Mesendoderm (in vitro differentiated cells): ENCODE measurements around the gene SMC1B.
"Not testable (repeated sequence)": the region's sequence is repeated elsewhere in the genome, so short reads cannot be mapped to it uniquely, and the experiment has no call there.

Source experiments
- DNase-seq: peaks from one replicate; pipeline ENCODE4 v3.0.0; 2013
- H2AK5ac ChIP-seq: 2 replicates; pipeline ENCODE4 v1.6.1; 2013; ENCODE audit warnings: low read length, inconsistent platforms
- H2BK120ac ChIP-seq: 2 replicates; pipeline ENCODE4 v1.6.1; 2013; ENCODE audit warnings: low read depth, mild to moderate bottlenecking, low read length, moderate library complexity, mixed read lengths
- H2BK15ac ChIP-seq: replicated peaks from 2 replicates; pipeline ENCODE4 v1.6.1; 2013; ENCODE audit warnings: low read depth, mild to moderate bottlenecking, moderate library complexity
- H2BK5ac ChIP-seq: 2 replicates; pipeline ENCODE4 v1.6.1; 2013; ENCODE audit warnings: low read length, inconsistent platforms
- H3K18ac ChIP-seq: 2 replicates; pipeline ENCODE4 v1.6.1; 2013; ENCODE audit warnings: mild to moderate bottlenecking, low read length, mixed read lengths
- H3K23ac ChIP-seq: one replicate; pipeline ENCODE4 v1.6.1; 2013; ENCODE audit warnings: low read length
- H3K27ac ChIP-seq: 2 replicates; pipeline ENCODE4 v1.5.1; 2013; ENCODE audit warnings: low read depth, mild to moderate bottlenecking, inconsistent platforms, low read length, moderate library complexity
- H3K27me3 ChIP-seq: 2 replicates; pipeline ENCODE4 v1.6.1; 2013; ENCODE audit warnings: low read length, control low read depth, mild to moderate bottlenecking, inconsistent platforms; ENCODE audit not compliant: insufficient read depth, poor library complexity
- H3K36me3 ChIP-seq: 2 replicates; pipeline ENCODE4 v1.6.1; 2013; ENCODE audit warnings: low read length, inconsistent platforms; ENCODE audit not compliant: control insufficient read depth, insufficient read depth
- H3K4ac ChIP-seq: one replicate; pipeline ENCODE4 v1.6.1; 2013; ENCODE audit warnings: low read depth, mild to moderate bottlenecking, low read length, moderate library complexity
- H3K4me1 ChIP-seq: 2 replicates; pipeline ENCODE4 v1.6.1; 2013; ENCODE audit warnings: low read depth, low read length, inconsistent platforms; ENCODE audit not compliant: control insufficient read depth
- H3K4me2 ChIP-seq: 2 replicates; pipeline ENCODE4 v1.6.1; 2013; ENCODE audit warnings: low read length
- H3K4me3 ChIP-seq: 2 replicates; pipeline ENCODE4 v1.5.1; 2013; ENCODE audit warnings: mild to moderate bottlenecking, low read length
- H3K56ac ChIP-seq: one replicate; pipeline ENCODE4 v1.6.1; 2013; ENCODE audit warnings: low read length
- H3K79me1 ChIP-seq: 2 replicates; pipeline ENCODE4 v1.6.1; 2013; ENCODE audit warnings: low read length, inconsistent platforms
- H3K79me2 ChIP-seq: 2 replicates; pipeline ENCODE4 v1.6.1; 2013; ENCODE audit warnings: mild to moderate bottlenecking, low read length; ENCODE audit not compliant: control insufficient read depth, insufficient read depth
- H3K9ac ChIP-seq: 2 replicates; pipeline ENCODE4 v1.6.1; 2013; ENCODE audit warnings: low read length, inconsistent platforms
- H4K5ac ChIP-seq: one replicate; pipeline ENCODE4 v1.6.1; 2013; ENCODE audit warnings: low read length
- H4K8ac ChIP-seq: one replicate; pipeline ENCODE4 v1.6.1; 2013; ENCODE audit warnings: low read depth, mild to moderate bottlenecking, control low read depth, low read length, moderate library complexity
- WGBS: extraction: QIAGEN DNeasy Blood & Tissue Kit; methylation state at CpG from one replicate; pipeline ENCODE4 v1.1.7; 2013; ENCODE audit warnings: low lambda C conversion rate, missing lambda C conversion rate; ENCODE audit not compliant: insufficient coverage; ENCODE audit errors: extremely low coverage; 5-methylcytosine and 5-hydroxymethylcytosine counted together

Gene SMC1B

DNA sequence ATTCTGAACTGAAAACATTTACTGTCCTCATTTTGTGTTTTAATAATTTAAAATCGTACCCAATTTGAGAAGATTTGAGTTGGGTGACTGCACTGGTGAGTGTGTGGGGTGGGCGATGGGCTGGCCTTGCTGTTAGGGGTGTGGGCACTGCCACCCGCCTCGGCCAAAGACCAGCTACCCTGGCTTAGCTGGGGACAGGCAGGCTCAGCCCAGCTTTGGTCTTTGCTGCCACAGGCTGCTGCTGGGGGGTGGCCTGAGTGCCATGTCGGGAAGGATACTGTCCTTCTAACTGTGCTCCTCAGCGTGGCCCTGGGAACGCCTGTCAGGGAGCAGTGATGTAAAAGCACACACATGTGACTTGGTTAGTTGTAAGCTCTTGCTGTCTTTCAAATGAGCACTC lies 81.4 kb downstream of the SMC1B start:
- H3K36me3 ChIP-seq = no peaks in the 10 kb centered on the region

DNA sequence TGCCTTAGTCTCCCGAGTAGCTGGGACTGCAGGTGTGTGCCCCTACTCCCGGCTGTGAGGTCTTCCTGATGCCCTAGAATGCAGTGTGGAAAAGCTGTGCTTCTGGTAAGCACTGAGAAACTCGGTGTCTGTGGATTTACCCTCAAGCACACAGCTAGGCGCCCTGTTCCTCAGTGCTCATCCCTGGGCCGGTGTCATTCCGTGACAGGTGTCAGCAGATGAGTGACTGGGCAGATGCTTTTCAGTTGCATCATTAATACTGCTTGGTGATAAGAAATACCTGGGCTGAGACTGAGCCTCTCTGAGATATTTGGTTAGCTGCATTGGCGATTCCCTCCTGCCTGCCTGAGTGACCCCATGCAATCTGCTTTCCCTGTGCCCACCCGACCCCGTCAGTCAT lies 81.9 kb downstream of the SMC1B start:
- no peak overlapping the region for H2AK5ac ChIP-seq
- H2BK15ac ChIP-seq = no peak overlapping the region
- no CpG with 5 or more reads among the region's 9 CpGs for WGBS
- H3K79me2 ChIP-seq = no peaks in the 10 kb centered on the region
- H3K4me2 ChIP-seq = no peak overlapping the region
- no peak overlapping the region for H2BK5ac ChIP-seq
- H4K8ac ChIP-seq = no peak overlapping the region
- H3K18ac ChIP-seq = no peak overlapping the region
- H3K23ac ChIP-seq = no peak overlapping the region
- H3K56ac ChIP-seq = no peak overlapping the region
- H3K4ac ChIP-seq = no peak overlapping the region
- no peaks in the 10 kb centered on the region for H3K36me3 ChIP-seq
- no peaks in the 10 kb centered on the region for H3K79me1 ChIP-seq
- no peak overlapping the region for H4K5ac ChIP-seq
- no peak overlapping the region for H3K9ac ChIP-seq
- no peaks in the 10 kb centered on the region for H3K27me3 ChIP-seq
- no peaks in the 10 kb centered on the region for H3K4me1 ChIP-seq
- H2BK120ac ChIP-seq = no peak overlapping the region
- no peak overlapping the region for H3K27ac ChIP-seq
- DNase-seq = no peak
- H3K4me3 ChIP-seq = no peak overlapping the region

More for the DNA sequence above, 81.4 kb downstream of the SMC1B start:
- Histone ChIP-seq H3K9ac (no peak overlapping the region), H3K4me3 (no peak overlapping the region), H3K4me2 (no peak overlapping the region), H3K27me3 (no peaks in the 10 kb centered on the region), H2BK120ac (no peak overlapping the region), H2AK5ac (no peak overlapping the region), H4K8ac (no peak overlapping the region), H3K4me1 (no peaks in the 10 kb centered on the region), H2BK5ac (no peak overlapping the region), H3K79me2 (no peaks in the 10 kb centered on the region), H3K18ac (no peak overlapping the region), H4K5ac (no peak overlapping the region), H3K79me1 (no peaks in the 10 kb centered on the region), H3K4ac (no peak overlapping the region), H3K56ac (no peak overlapping the region), H3K23ac (no peak overlapping the region), H3K27ac (no peak overlapping the region), H2BK15ac (no peak overlapping the region)
- no peak for DNase-seq
- WGBS = no CpG with 5 or more reads among the region's 7 CpGs

DNA sequence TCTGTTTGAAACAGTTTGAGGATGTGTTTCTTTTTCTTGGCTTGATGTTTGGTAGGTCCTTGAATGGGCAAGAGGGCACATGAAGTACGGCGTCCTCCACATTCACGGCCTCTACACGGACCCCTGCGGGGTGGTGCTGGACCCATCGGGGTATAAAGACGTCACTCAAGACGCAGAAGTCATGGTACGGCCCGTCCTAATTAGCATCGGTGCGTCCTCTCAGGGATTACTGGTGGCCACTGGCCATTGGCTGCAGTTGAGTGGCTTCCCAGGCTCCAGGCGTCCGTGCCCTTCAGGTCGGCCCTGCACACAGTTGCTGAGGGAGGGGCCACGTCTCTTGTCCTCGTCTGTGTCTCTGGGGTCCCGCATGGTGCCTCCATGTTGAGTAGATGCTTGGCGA lies 82.9 kb downstream of the SMC1B start:
- no peaks in the 10 kb centered on the region for H3K79me2 ChIP-seq
- no peaks in the 10 kb centered on the region for H3K79me1 ChIP-seq
- H3K23ac ChIP-seq = no peak overlapping the region
- no peak overlapping the region for H4K8ac ChIP-seq
- no peak overlapping the region for H2BK5ac ChIP-seq
- no peaks in the 10 kb centered on the region for H3K36me3 ChIP-seq
- no peak overlapping the region for H2BK120ac ChIP-seq
- H2BK15ac ChIP-seq = no peak overlapping the region
- no peaks in the 10 kb centered on the region for H3K27me3 ChIP-seq
- H3K4ac ChIP-seq = no peak overlapping the region
- WGBS = no CpG with 5 or more reads among the region's 19 CpGs
- H3K4me1 ChIP-seq = no peaks in the 10 kb centered on the region
- H3K56ac ChIP-seq = no peak overlapping the region
- H3K27ac ChIP-seq = no peak overlapping the region
- no peak overlapping the region for H3K18ac ChIP-seq
- no peak overlapping the region for H3K4me2 ChIP-seq
- H3K4me3 ChIP-seq = no peak overlapping the region
- DNase-seq = no peak
- no peak overlapping the region for H4K5ac ChIP-seq
- H3K9ac ChIP-seq = no peak overlapping the region
- no peak overlapping the region for H2AK5ac ChIP-seq

DNA sequence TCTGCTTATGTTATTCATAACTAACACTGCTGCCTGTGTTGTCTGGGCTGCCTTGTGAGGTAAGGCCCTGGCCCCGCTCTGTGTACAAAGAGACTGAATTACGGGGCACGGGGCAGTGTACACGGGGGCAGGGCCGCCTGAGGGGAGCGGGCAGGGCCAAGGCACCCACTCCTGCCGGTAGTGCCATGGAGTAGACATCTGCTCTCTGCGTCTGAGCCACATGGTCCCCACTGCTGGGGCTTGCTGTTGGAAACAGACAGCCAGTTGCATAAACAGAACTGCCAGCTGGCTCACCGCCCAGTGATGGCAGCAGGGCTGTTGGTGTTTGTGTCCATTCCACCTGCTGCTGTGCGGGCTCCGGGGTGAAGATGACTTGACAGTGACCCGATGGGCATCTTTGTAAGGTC lies 83.9 kb downstream of the SMC1B start:
- Histone ChIP-seq H3K36me3 (no peaks in the 10 kb centered on the region), H3K27me3 (no peaks in the 10 kb centered on the region)

DNA sequence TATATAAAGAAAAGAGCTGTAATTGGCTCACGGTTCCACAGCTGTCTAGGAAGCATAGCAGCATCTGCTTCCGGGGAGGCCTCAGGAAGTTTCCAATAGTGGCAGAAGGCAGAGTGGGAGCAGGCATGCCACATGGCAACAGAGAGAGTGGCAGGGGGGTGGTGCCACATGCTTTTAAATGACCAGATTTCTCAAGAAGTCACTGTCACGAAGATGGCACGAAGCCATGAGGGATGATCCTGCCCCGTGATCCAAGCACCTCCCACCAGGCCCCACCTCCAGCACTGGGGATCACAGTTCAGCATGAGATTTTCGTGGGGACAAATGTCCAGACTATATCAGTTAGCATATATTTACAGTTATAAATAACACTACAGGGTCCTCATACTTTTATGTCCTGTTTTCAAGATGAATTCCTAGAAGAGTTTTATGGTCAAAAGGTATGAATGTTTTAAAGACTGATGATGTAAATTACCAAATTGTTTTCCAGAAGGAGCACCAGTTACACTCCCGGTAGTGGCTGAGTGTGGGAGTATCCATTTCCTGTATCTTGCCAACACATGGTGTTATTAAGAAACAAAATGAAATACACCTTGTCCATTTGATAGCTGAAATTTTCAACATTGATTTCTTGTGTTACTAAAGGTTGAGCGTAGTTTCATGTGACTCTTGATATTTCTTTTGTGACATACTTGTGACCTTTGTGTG lies 84.4 kb downstream of the SMC1B start:
- no peak overlapping the region for H3K56ac ChIP-seq
- H3K27me3 ChIP-seq = no peaks in the 10 kb centered on the region
- H3K79me1 ChIP-seq = no peaks in the 10 kb centered on the region
- no peak overlapping the region for H3K18ac ChIP-seq
- no peak overlapping the region for H3K27ac ChIP-seq
- no peak overlapping the region for H2BK120ac ChIP-seq
- H4K8ac ChIP-seq = no peak overlapping the region
- H3K79me2 ChIP-seq = no peaks in the 10 kb centered on the region
- no peak overlapping the region for H3K4ac ChIP-seq
- H3K36me3 ChIP-seq = no peaks in the 10 kb centered on the region
- no peak overlapping the region for H2BK15ac ChIP-seq
- H3K4me1 ChIP-seq = no peaks in the 10 kb centered on the region
- H3K4me2 ChIP-seq = no peak overlapping the region
- H3K4me3 ChIP-seq = no peak overlapping the region
- no CpG with 5 or more reads among the region's 8 CpGs for WGBS
- no peak overlapping the region for H2AK5ac ChIP-seq
- H4K5ac ChIP-seq = no peak overlapping the region
- H3K9ac ChIP-seq = no peak overlapping the region
- no peak for DNase-seq
- no peak overlapping the region for H2BK5ac ChIP-seq
- H3K23ac ChIP-seq = no peak overlapping the region

More for the DNA sequence above, 83.9 kb downstream of the SMC1B start:
- H3K18ac ChIP-seq = no peak overlapping the region
- no peak overlapping the region for H3K4ac ChIP-seq
- H3K4me1 ChIP-seq = no peaks in the 10 kb centered on the region
- H3K79me1 ChIP-seq = no peaks in the 10 kb centered on the region
- no peak for DNase-seq
- no peak overlapping the region for H3K9ac ChIP-seq
- no peak overlapping the region for H2BK5ac ChIP-seq
- no peak overlapping the region for H3K56ac ChIP-seq
- no peak overlapping the region for H3K23ac ChIP-seq
- no peak overlapping the region for H2AK5ac ChIP-seq
- no peak overlapping the region for H2BK15ac ChIP-seq
- H4K5ac ChIP-seq = no peak overlapping the region
- no peaks in the 10 kb centered on the region for H3K79me2 ChIP-seq
- H3K4me2 ChIP-seq = no peak overlapping the region
- no CpG with 5 or more reads among the region's 12 CpGs for WGBS
- no peak overlapping the region for H4K8ac ChIP-seq
- no peak overlapping the region for H3K4me3 ChIP-seq
- no peak overlapping the region for H2BK120ac ChIP-seq
- H3K27ac ChIP-seq = no peak overlapping the region

DNA sequence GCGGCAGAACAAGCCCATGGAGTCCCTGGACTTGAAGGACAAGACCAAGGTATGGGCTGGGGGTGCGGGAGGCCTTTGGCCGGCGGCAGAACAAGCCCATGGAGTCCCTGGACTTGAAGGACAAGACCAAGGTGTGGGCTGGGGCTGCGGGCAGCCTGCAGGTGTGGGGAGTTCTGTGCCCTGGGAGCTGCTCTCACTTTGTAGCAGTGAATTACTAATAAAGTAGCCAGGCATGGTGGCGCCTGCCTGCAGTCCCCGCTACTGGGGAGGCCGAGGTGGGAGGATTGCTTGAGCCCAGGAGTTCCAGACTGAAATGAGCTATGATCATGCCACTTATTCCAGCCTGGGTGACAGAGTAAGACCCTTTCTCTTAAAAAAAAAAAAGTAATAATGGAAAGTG lies 85.1 kb downstream of the SMC1B start:
- not testable (repeated sequence) for H3K36me3 ChIP-seq, H4K8ac ChIP-seq, H3K4me1 ChIP-seq, H4K5ac ChIP-seq, H3K56ac ChIP-seq, DNase-seq, H3K27ac ChIP-seq, H3K18ac ChIP-seq, H2BK5ac ChIP-seq, H2BK15ac ChIP-seq, H3K23ac ChIP-seq, H2BK120ac ChIP-seq, H3K4me2 ChIP-seq, H3K4ac ChIP-seq, H2AK5ac ChIP-seq, H3K27me3 ChIP-seq, H3K79me2 ChIP-seq, H3K9ac ChIP-seq, H3K79me1 ChIP-seq, H3K4me3 ChIP-seq
- WGBS = no CpG with 5 or more reads among the region's 8 CpGs
